Activated CD8-positive, alpha-beta memory T cell treated with anti-CD3 and anti-CD28 coated beads for 1 hour (primary cell): ENCODE measurements around the gene TLR5.

Experiments
- DNase-seq, 2 donors: peaks; one replicate each; pipeline ENCODE4 v3.0.0-alpha.2; 2020; ENCODE audit warnings: low read depth in 1 of 2; ENCODE audit errors: extremely low read depth in 1 of 2

TLR5 gene

GRCh38 chr1:223118418-223118817 lies 24.6 kb downstream of the TLR5 start:
- DNase-seq, result no peak

- no peak for DNase-seq
These were observed 26.1 kb downstream of the TLR5 start for GRCh38 chr1:223116950-223117349.

- DNase-seq, result no peak
These were observed 28.2 kb downstream of the TLR5 start for GRCh38 chr1:223114871-223115270.

GRCh38 chr1:223110952-223111351 lies 32.1 kb downstream of the TLR5 start:
- no peak for DNase-seq

GRCh38 chr1:223109581-223110026 lies 33.4 kb downstream of the TLR5 start:
- DNase-seq, result no peak

GRCh38 chr1:223106856-223107255 lies 36.2 kb downstream of the TLR5 start:
- no peak for DNase-seq

GRCh38 chr1:223105568-223105967 lies 37.5 kb downstream of the TLR5 start:
- DNase-seq, result no peak

- no peak for DNase-seq
These were observed 40.1 kb downstream of the TLR5 start for GRCh38 chr1:223102797-223103533.

- no peak for DNase-seq
These were observed 45.3 kb downstream of the TLR5 start for GRCh38 chr1:223097713-223098112.

- no peak for DNase-seq
These were observed 47.2 kb downstream of the TLR5 start for GRCh38 chr1:223095870-223096269.

GRCh38 chr1:223091896-223092295 lies 51.2 kb downstream of the TLR5 start:
- DNase-seq, result no peak

- DNase-seq, result no peak
These were observed 53.8 kb downstream of the TLR5 start for GRCh38 chr1:223089250-223089649.

- DNase-seq, result no peak
These were observed 54.3 kb downstream of the TLR5 start for GRCh38 chr1:223088713-223089240.

GRCh38 chr1:223087291-223088255 lies 55.5 kb downstream of the TLR5 start:
- no peak for DNase-seq

- no peak for DNase-seq
These were observed 58.6 kb downstream of the TLR5 start for GRCh38 chr1:223084464-223084866.

- DNase-seq, result no peak
These were observed 59.2 kb downstream of the TLR5 start for GRCh38 chr1:223083831-223084230.

GRCh38 chr1:223082914-223083313 lies 60.1 kb downstream of the TLR5 start:
- no peak for DNase-seq

- peak; percentile 19 to 49 for DNase-seq
These were observed 61.7 kb downstream of the TLR5 start for GRCh38 chr1:223081181-223081994.

GRCh38 chr1:223079498-223079897 lies 63.5 kb downstream of the TLR5 start:
- DNase-seq, result no peak

GRCh38 chr1:223077247-223077833 lies 65.7 kb downstream of the TLR5 start:
- no peak for DNase-seq
